ENCODE data around the gene LMTK2.
"Not testable (repeated sequence)": the region's sequence is repeated elsewhere in the genome, so short reads cannot be mapped to it uniquely, and the experiment has no call there.

GRCh38 chr7:98121388-98121787 lies 14.7 kb downstream of the LMTK2 start:
- TF ChIP-seq CTCF (IDR thresholded peaks at IDR 0.05); POLR2AphosphoS5 (IDR thresholded peaks at IDR 0.05; ENCODE audit: insufficient read depth in 1 of 2, low read depth in 1 of 2): not testable (repeated sequence)
